Right hindlimb (tissue), 1 donor: ENCODE results near the gene CENPW.

Experiments
- DNase-seq: peaks from one replicate; pipeline ENCODE4 v3.0.0-alpha.2; 2018

Gene CENPW

GRCh38 chr6:126374372-126374771, 34.5 kb downstream of the CENPW start:
- no peak for DNase-seq

DNA sequence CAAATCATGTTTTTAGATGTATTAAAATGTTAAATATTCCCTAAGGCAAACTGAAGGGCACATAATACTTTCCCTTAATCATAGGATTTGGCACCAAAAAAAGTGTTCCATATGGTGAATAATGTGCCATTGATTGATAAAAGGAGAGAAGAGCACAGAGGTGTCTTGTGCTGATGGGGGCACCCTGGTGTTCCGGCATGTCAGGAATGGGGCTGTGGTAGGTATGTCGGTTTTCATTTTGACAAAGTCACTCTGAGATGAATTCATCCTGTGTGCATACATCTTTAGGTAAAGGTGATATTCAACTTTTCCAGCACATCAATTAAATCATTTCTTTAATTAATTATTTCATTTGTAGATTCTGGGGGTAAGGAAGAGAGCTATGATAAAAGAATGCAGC, 36.8 kb downstream of the CENPW start:
- no peak for DNase-seq

- no peak for DNase-seq
Observed at GRCh38 chr6:126377594-126378153, 37.8 kb downstream of the CENPW start.

- no peak for DNase-seq
Observed at GRCh38 chr6:126380072-126380583, 40.2 kb downstream of the CENPW start.

DNA sequence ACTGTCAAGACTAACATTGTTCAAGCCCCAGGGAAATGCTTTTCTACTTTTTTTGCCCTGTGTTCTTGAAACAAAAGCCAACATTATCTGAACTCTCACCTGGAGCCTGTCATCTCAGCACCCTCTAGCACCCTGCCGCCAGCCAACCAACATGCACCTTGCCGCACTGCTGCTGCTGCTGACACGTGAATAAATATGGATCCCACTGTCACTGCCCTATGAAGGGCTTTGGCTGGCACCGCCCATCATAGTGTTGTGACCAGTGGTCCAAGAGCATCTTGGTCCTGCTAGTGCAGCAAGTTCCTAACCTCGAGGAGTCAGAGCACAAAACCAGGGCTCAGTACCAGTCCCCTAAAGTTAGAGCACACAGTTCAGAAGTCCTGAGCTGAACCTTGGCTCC, 41.6 kb downstream of the CENPW start:
- DNase-seq: no peak

DNA sequence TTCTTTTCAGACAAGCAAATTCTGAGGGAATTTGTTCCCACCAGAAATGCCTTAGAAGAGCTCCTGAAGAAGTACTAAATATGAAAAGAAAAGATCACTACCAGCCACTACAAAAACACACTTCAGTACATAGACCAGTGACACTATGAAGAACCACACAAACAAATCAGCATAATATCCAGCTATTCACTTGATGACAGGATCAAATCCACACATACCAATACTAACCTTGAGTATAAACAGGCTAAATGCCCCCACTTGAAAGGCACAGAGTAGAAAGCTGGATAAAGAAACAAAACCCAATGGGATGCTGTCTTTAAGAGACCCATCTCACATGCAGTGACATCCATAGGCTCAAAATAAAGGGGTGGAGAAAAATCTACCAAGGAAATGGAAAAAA, 43.3 kb downstream of the CENPW start:
- DNase-seq: no peak

DNA sequence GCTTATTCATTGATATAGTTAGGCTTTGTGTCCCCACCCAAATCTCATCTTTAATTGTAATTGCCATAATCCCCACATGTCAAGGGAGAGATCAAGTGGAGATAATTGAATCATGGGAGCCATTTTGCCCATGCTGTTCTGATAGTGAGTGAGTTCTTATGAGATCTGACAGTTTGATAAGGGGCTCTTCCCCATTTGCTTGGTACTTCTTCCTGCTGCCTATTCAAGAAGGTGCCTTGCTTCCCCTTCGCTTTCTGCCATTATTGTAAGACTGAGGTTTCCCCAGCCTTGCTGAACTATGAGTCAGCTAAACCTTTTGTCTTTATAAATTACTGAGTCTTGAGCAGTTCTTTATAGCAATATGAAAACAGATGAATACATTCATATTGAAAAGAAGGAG, 45.6 kb downstream of the CENPW start:
- DNase-seq: no peak

- DNase-seq: no peak
Observed at GRCh38 chr6:126388104-126388598, 48.2 kb downstream of the CENPW start.

GRCh38 chr6:126396131-126396530, 56.2 kb downstream of the CENPW start:
- no peak for DNase-seq
